Measurements from ENCODE around the gene TP53INP2.

GRCh38 chr20:34717230-34718095 is 13.3 kb downstream of the TP53INP2 start:
- no peak for TF ChIP-seq CTCF (IDR thresholded peaks at IDR 0.05; ENCODE audit: insufficient read depth, low read depth, low read length)
- TF ChIP-seq EZH2 (IDR thresholded peaks at IDR 0.05; ENCODE audit: insufficient read depth, low read length) = no peak

Data from astrocyte (in vitro differentiated cells and primary cell).